SU-DHL-6 (cell line): Measurements from ENCODE around the gene NEK11.

Experiments
- H2AFZ ChIP-seq: fragments of 200-600 bp; sonication (generic); 2 replicates; pipeline ENCODE4 v1.6.1; 2014; ENCODE audit warnings: low read depth, mild to moderate bottlenecking, moderate library complexity, mixed read lengths, antibody characterized with exemption, low read length; ENCODE audit not compliant: severe bottlenecking
- H3F3A ChIP-seq: fragments of 200-600 bp; shearing (Covaris generic); 2 replicates; pipeline ENCODE4 v1.6.0; 2016; ENCODE audit warnings: antibody characterized with exemption, mild to moderate bottlenecking; ENCODE audit not compliant: insufficient read depth
- H3K27ac ChIP-seq: fragments of 200-600 bp; sonication (generic); 2 replicates; pipeline ENCODE4 v1.5.1; 2016; ENCODE audit warnings: low read depth, mild to moderate bottlenecking, low read length, moderate library complexity, mixed read lengths
- H3K27me3 ChIP-seq: fragments of 200-600 bp; sonication (generic), shearing (Covaris generic); 2 replicates; pipeline ENCODE4 v1.6.0; 2014; ENCODE audit warnings: mild to moderate bottlenecking, low read length
- H3K36me3 ChIP-seq: fragments of 200-600 bp; sonication (generic); 2 replicates; pipeline ENCODE4 v1.6.1; 2014; ENCODE audit warnings: mild to moderate bottlenecking, low read length, mixed read lengths
- H3K4me2 ChIP-seq: fragments of 300-600, 200-600 bp; shearing (Covaris generic), sonication (generic); 2 replicates; pipeline ENCODE4 v1.6.0; 2014; ENCODE audit warnings: low read length, low read depth, mild to moderate bottlenecking; ENCODE audit not compliant: poor library complexity, severe bottlenecking
- H3K4me3 ChIP-seq: fragments of 200-600 bp; sonication (generic); 2 replicates; pipeline ENCODE4 v1.5.1; 2014; ENCODE audit warnings: antibody characterized with exemption, low read length, mild to moderate bottlenecking, mixed read lengths; ENCODE audit not compliant: insufficient read depth, poor library complexity, severe bottlenecking
- H3K79me2 ChIP-seq: fragments of 200-600 bp; sonication (generic); 2 replicates; pipeline ENCODE4 v1.6.1; 2014; ENCODE audit warnings: mild to moderate bottlenecking, low read length, moderate library complexity; ENCODE audit not compliant: insufficient read depth
- H3K9ac ChIP-seq: fragments of 200-600 bp; sonication (generic); 2 replicates; pipeline ENCODE4 v1.7.0; 2014; ENCODE audit warnings: mild to moderate bottlenecking, low read length
- H3K9me2 ChIP-seq: fragments of 200-600 bp; sonication (generic); replicated peaks from 2 replicates; pipeline ENCODE4 v1.6.1; 2014; ENCODE audit warnings: low read length; ENCODE audit not compliant: insufficient read depth
- H3K9me3 ChIP-seq: fragments of 200-600 bp; sonication (generic); 2 replicates; pipeline ENCODE4 v1.6.1; 2014; ENCODE audit warnings: low read length, mixed read lengths; ENCODE audit not compliant: insufficient read depth
- H4K20me1 ChIP-seq: fragments of 200-600 bp; sonication (generic); 2 replicates; pipeline ENCODE4 v1.6.1; 2014; ENCODE audit warnings: low read depth, mild to moderate bottlenecking, antibody characterized with exemption, low read length, moderate library complexity, mixed read lengths
- EZH2phosphoT487 ChIP-seq: fragments of 200-600 bp; sonication (generic), shearing (Covaris generic); conservative IDR thresholded peaks from 2 replicates; pipeline ENCODE4 v1.6.1; 2018; ENCODE audit warnings: mild to moderate bottlenecking, antibody characterized with exemption, low read length, moderate library complexity, mixed read lengths
- TF ChIP-seq, protein P1 (sequence below): fragments of 200-600 bp; sonication (generic); IDR thresholded peaks from one replicate; pipeline ENCODE4 v1.5.1; 2017; ENCODE audit warnings: antibody characterized with exemption, mild to moderate bottlenecking, low read length, moderate library complexity; ENCODE audit not compliant: insufficient read depth, poor library complexity, severe bottlenecking

NEK11 gene

DNA sequence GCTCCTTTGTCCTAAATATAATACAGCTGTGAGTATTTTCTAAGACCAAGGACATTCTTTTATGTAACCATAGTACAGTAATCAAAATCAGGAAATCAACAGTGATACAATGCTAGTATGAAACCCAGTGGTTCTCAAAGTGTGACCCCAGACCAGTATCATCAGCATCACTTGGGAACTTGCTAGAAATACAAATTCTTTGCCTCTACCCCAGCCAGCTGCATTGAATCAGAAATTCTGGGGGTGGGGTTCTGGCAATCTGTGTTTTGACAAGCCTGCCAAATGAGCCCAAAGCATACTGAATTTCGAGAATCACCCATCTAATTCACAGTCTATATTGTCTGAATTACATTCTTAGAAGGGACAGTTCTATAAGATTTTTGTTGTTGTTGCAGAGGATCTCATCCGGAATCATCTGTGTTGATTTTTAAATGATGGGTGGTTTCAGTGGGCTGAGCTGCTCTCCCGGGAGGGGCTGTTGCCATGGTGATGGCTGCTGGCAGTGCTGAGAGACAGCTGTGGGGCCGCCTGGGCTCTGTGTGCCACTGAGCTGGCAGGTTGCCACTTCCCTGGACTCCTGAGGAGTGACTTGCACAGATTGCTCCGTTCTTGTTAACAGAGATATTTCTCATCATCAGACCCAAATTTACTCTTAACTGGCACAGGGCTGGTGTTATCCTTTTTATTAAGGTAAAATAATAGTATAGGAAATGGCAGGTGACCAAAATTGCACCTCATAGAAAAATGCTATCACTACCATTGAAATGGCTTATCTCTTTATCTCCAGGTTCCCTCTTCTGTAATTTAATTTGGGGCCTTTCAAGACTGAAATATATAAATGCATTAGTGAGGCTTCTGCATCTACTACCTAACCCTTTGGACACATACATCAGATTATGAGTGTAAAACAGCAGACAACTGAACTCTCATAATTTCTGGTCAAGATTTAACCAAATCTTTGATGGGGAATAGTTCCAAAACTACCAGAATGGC, 56.5 kb downstream of the NEK11 start:
- H3K9ac ChIP-seq, result no peak overlapping the region
- no peak overlapping the region for H3K27ac ChIP-seq
- no peak overlapping the region for H3K4me3 ChIP-seq
- H3K9me2 ChIP-seq, result no peaks in the 10 kb centered on the region
- no peaks in the 10 kb centered on the region for H3F3A ChIP-seq
- no peak overlapping the region for H2AFZ ChIP-seq
- H3K9me3 ChIP-seq, result no peaks in the 10 kb centered on the region
- no peaks in the 10 kb centered on the region for H4K20me1 ChIP-seq
- no peaks in the 10 kb centered on the region for H3K36me3 ChIP-seq
- H3K27me3 ChIP-seq, result no peaks in the 10 kb centered on the region
- H3K79me2 ChIP-seq, result no peaks in the 10 kb centered on the region
- H3K4me2 ChIP-seq, result no peak overlapping the region
- no peak for TF ChIP-seq EZH2phosphoT487
- TF ChIP-seq, protein P1, sequence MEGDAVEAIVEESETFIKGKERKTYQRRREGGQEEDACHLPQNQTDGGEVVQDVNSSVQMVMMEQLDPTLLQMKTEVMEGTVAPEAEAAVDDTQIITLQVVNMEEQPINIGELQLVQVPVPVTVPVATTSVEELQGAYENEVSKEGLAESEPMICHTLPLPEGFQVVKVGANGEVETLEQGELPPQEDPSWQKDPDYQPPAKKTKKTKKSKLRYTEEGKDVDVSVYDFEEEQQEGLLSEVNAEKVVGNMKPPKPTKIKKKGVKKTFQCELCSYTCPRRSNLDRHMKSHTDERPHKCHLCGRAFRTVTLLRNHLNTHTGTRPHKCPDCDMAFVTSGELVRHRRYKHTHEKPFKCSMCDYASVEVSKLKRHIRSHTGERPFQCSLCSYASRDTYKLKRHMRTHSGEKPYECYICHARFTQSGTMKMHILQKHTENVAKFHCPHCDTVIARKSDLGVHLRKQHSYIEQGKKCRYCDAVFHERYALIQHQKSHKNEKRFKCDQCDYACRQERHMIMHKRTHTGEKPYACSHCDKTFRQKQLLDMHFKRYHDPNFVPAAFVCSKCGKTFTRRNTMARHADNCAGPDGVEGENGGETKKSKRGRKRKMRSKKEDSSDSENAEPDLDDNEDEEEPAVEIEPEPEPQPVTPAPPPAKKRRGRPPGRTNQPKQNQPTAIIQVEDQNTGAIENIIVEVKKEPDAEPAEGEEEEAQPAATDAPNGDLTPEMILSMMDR, result no peak

DNA sequence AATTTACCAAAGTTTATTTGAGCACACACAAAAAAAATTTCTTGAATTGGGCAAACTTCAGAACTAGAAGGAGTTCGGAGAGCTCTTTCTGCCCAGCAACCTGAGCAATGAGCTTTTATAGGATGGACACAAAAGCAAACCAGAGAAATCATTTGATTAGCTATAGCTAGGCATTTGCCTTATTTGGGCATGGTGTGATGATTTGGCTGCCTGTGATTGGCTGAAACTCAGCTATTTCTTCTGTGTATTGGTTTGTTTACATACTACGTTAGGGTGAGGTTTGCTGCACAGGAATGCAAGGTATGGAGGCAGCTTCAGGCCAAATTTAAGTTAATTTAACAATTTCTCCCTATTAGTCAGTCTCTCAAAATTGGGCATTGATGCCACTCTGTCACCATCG, 65.1 kb downstream of the NEK11 start:
- H3K27ac ChIP-seq, result no peak overlapping the region
- H3K27me3 ChIP-seq, result no peaks in the 10 kb centered on the region
- no peaks in the 10 kb centered on the region for H3K9me2 ChIP-seq
- H2AFZ ChIP-seq, result no peak overlapping the region
- H3K4me2 ChIP-seq, result no peak overlapping the region
- no peaks in the 10 kb centered on the region for H3K9me3 ChIP-seq
- TF ChIP-seq EZH2phosphoT487, result no peak
- TF ChIP-seq, protein P1, result no peak
- no peak overlapping the region for H3K9ac ChIP-seq
- H3K4me3 ChIP-seq, result no peak overlapping the region
- H3F3A ChIP-seq, result no peaks in the 10 kb centered on the region
- H3K79me2 ChIP-seq, result no peaks in the 10 kb centered on the region
- H3K36me3 ChIP-seq, result no peaks in the 10 kb centered on the region
- H4K20me1 ChIP-seq, result no peaks in the 10 kb centered on the region

DNA sequence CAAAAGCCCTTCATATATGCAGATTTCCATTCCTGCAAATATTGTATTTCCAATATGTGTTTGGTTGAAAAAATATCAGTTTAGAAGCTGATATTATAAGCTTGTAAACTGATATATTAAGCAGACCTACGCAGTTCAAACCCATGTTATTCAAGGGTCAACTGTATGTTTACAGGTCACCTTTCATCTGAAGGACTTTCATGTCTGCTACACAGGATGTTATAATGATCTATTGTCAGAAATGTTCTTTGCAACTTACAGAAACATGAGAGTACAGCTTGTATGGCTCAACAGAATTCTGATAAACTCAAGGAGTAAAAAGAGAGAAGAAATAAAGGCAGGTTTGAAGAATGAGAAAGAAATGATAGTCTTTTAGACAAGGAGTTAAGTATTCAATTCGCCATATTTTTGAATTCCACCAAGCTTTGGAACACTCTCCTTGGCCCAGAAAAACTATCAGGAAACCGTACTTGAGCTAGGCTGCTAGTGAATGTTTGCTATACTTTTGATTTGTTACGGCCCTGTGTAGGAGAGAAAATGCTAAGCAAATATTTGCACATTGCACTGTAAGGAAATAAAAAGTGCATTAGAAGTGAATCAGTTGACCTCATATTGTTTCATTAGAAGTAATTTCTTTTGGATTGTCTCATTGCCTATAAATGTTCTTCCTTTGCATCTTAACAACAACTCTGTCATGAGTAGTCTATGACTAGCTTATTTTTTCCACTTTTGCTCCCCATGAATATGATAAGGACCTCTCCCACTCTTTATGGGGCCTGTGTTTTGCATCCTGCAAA, 81.2 kb downstream of the NEK11 start:
- H4K20me1 ChIP-seq, result no peaks in the 10 kb centered on the region
- no peaks in the 10 kb centered on the region for H3K27me3 ChIP-seq
- H2AFZ ChIP-seq, result no peak overlapping the region
- H3K9me3 ChIP-seq, result no peaks in the 10 kb centered on the region
- no peak overlapping the region for H3K4me2 ChIP-seq
- no peak overlapping the region for H3K9ac ChIP-seq
- no peak overlapping the region for H3K27ac ChIP-seq
- no peaks in the 10 kb centered on the region for H3K36me3 ChIP-seq
- TF ChIP-seq, protein P1, result no peak
- no peaks in the 10 kb centered on the region for H3K9me2 ChIP-seq
- H3K4me3 ChIP-seq, result no peak overlapping the region
- H3F3A ChIP-seq, result no peaks in the 10 kb centered on the region
- H3K79me2 ChIP-seq, result no peaks in the 10 kb centered on the region
